Eye (tissue), 1 donor: ENCODE data around the gene CDK6.
"Not testable (repeated sequence)": the region's sequence is repeated elsewhere in the genome, so short reads cannot be mapped to it uniquely, and the experiment has no call there.

Source experiments
- DNase-seq: peaks from one replicate; pipeline ENCODE4 v3.0.0-alpha.2; 2015

The CDK6 gene

DNA sequence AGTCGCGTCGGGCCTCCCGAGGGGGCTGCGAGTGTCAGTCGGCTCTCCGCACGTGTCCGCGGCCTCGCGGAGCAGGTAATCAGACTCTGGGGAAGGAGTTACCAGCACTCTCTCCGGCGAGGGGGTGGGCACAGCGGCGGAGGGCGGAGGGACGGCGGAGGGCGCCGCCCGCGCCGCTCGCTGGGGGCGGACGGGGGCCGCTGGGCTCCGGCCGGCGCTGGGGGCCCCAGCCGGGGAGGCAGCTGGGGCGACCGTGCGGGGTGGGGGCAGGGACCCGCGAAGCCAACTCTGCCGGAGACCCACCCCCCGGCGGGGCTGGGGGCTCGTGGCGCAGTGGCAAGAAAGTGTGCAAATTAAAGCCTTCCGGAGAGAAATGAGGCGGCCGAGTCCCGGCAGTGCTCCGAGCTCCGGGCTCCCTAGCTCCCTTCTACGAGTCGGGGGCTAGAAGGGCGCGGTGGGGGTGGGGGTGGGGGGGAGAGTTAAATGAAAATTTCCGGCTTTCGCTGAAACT, at the start of gene CDK6:
CDK6 (minus strand) TSS at position 85 of the 511 bp plus-strand sequence. CDS start 3,250 bp downstream, outside the sequence.
- peak; percentile 81 for DNase-seq

- DNase-seq, result not testable (repeated sequence)
These were observed 49.7 kb upstream of the CDK6 start for GRCh38 chr7:92886039-92886438.

- DNase-seq, result no peak
These were observed 47.8 kb upstream of the CDK6 start for GRCh38 chr7:92884218-92884617.

DNA sequence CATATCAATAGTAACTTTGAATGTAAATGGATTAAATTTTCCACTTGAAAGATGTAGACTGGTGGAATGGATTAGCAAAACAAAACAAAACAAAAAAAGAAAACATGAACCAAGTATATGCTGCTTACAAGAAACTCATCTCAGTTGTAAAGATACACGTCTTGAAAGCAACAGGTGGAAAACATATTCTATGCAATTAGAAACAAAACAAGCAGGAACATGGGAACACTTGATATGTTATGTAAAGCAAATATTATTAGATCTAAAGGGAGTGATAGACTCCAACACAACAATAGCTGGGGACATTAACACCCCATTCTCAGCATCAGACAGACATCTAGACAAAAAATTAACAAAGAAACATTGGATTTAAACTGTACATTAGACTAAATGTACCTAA, 46.4 kb upstream of the CDK6 start:
- no peak for DNase-seq

DNA sequence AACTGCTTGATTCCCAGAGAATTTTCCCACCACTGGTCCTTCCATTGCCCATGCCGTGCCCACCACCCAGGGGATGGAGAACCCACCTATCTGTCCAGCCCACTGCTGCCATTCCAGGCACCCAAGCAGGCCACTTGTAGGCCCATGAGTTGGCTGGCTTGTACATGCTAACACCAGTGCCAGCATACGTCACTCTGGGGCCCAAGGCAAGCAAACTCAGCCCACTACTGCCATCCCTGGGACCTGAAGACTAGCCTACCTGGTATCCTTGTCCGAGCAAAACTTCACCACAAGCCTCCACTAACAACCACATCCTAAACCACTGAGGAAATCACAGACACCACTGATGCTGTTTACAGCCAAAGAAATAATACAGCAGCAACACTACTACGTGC, 44.7 kb upstream of the CDK6 start:
- no peak for DNase-seq

DNA sequence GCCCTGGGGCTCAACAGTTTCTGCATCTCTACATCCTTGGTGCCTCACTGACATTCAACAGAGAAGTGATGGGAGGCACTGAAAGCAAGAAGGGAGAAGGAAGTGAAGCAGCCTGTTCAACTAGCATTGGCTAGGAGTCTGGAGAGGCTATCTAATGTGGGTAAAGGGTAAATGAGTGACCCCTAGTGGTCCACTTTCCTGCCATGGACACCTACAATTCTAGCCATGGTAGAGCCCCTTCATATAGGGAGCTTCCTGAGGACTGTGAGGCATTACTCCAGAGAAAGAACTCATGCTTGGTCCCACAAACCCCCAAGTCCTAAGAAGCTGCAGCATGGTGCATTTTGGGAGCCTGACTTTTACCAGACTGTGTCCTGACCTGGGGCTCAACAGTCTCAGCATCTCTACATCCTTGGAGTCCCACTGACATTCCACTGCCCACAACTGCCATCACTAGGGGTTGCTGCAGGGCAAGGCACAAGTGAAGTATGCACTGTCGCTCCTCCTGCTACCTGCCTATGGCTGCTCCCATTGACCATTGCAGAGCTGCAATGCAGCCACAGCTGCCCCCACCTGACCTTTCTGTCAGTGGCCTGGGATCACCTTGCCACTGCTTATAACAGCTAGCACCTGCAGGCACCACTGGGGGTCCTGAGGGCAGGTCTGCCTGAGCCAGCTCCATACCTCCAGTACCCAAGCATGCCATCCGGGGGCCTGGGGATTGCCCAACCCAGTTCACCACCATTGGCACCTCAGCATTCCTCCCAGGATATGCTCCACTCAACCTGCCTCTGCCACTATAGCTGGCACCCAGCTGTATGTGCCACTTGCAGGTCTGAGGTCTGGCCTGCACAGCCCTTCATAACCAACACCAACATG, 44.1 kb upstream of the CDK6 start:
- no peak for DNase-seq

DNA sequence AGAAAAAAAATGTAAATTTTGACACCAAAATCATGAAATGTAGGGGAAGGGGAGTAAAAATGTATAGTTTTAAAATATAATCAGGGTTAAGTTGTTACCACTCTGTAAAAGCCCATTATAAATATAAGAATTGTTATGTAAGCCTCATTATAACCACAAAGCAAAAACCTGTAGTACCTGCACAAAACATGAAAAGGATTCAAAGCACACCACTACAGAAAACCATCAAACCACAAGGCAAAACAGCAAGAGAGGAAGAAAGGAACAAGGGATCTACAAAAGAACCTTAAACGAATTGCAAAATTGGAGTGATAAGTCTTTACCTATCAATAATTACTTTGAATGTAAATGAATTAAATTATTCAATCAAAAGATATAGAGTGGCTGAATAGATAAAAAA, 41.0 kb upstream of the CDK6 start:
- no peak for DNase-seq

DNA sequence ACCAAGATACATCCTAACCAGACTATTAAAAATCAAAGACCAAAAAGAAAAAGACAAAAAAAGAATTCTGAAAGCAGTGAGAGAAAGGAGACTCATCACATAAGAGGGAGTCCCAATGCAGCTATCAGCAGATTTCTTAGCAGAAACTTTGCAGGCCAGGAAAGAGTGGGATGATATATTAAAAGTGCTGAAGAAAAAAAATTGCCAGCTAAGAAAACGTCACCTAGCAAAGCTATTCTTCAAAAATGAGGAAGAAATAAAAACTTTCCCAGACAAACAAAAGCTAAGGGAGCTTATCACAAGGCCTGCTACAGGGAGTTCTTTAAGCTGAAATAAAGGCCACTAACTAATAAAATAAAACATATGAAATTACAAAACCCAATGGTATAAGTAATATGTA, 40.5 kb upstream of the CDK6 start:
- no peak for DNase-seq

GRCh38 chr7:92875719-92876118, 39.3 kb upstream of the CDK6 start:
- DNase-seq, result no peak

DNA sequence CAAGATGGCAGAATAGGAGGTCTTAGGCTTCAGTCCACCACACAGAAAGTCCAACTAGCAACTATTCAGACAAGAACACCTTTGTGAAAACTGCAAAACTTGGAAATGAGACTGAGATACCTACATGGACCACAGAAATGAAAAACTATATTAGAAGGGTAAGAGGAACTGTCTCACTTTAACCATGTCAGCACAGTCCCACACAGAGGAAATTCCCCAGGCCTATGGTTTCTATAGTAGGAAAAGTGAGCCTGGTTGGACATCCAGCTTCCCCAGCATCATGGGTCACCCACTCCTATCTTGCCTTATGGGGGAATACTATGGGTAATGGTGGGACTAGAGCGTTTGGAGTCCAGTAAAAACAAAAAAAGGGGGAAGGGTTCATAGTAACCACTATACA, 38.8 kb upstream of the CDK6 start:
- no peak for DNase-seq

GRCh38 chr7:92874567-92874966, 38.2 kb upstream of the CDK6 start:
- DNase-seq, result no peak

DNA sequence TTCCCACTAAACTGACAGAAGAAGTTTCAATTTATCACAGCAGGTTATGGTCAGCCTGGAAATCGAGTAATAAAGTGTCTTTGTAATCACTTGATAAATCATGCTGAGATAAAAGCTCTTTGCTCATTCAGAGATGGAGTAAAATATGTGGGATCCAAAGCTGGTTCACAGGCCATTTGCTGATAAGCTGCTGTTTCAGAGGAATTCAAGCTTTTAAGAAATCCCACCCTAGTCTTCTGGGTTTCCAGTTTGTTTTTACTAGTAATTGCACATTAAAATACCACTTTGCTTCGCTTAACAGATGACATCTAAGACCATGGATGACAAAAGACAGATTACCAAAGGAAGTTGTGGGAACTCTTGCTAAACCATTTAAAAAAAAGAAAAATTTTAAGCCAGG, 37.4 kb upstream of the CDK6 start:
- DNase-seq, result no peak

- DNase-seq, result no peak
These were observed 36.3 kb upstream of the CDK6 start for GRCh38 chr7:92872701-92873100.

GRCh38 chr7:92868683-92869293, 32.4 kb upstream of the CDK6 start:
- no peak for DNase-seq

DNA sequence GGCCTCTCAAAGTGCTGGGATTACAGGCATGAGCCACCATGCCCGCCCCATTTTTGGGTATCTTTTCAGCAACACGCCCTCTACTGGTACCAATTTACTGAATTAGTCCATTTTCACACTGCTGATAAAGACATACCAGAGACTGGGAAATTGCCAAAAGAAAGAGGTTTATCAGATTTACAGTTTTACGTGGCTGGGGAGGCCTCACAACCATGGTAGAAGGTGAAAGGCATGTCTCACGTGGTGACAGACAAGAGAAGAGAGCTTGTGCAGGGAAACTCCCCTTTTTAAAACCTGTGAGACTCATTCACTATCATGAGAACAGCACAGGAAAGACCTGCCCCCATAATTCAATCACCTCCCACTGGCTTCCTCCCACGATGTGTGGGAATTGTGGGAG, 27.8 kb upstream of the CDK6 start:
- DNase-seq, result not testable (repeated sequence)

DNA sequence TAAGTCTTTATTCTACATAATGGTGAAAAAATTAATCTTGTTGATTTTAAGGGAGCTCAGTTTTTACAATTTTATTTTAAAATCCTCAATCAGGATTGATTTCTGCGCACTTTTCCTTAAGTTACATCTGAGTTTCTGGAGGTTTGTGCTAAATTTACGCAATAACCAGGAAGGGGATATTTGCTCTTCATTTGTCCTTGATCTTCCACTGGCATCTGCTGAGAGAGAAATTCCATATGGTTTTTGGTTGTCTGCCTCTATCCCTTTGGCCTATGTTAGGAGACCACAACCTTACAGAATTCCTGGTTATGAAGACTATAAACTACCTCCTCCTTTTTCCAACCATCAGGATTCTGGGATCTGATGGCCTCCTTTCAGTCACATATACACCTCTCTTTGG, 20.1 kb upstream of the CDK6 start:
- DNase-seq, result no peak

GRCh38 chr7:92854501-92855238, 18.3 kb upstream of the CDK6 start:
- no peak for DNase-seq

GRCh38 chr7:92851732-92852131, 15.4 kb upstream of the CDK6 start:
- no peak for DNase-seq

DNA sequence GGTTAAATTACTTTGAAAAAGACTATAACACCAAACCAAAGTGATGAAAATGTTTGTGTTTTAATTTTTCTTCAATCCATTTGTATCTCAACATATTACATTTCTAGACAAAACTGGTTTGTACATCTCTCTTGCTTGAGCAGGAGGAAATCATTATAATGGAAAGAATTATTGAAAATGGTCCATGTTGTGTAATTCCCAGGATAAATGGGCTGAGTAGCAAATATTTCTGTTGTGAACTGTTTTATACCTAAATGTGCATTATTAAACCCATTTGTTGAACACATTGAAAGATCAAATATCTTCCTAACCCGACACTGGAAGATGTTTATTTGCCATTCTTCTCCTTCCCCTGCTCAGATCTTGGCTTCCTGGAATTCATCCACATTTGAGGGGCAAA, 14.1 kb upstream of the CDK6 start:
- no peak for DNase-seq

- no peak for DNase-seq
These were observed 12.9 kb upstream of the CDK6 start for GRCh38 chr7:92849322-92849721.

- no peak for DNase-seq
These were observed 12.5 kb upstream of the CDK6 start for GRCh38 chr7:92848851-92849250.

GRCh38 chr7:92848441-92848840, 12.1 kb upstream of the CDK6 start:
- no peak for DNase-seq

DNA sequence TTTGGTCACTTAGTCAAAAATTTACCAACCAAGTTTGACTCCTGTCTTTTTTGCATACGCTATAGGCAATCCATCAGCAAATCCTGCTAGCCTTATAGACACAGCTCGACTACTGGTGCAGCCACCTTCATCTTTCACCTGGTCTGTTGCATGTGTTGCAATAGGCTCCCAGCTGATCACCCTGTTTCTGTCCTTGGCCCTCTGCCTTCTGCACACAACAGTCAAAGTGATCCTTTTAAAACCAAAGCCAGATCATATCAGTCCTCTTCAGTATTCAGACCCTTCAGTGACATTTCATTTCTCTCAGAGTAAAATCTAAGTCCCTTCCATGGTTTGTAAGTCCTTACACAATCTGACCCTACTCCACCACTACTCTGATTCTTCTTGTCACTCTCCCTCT, 10.9 kb upstream of the CDK6 start:
- no peak for DNase-seq

GRCh38 chr7:92845736-92846135, 9.4 kb upstream of the CDK6 start:
- no peak for DNase-seq
